ENCODE results near the gene ACSS1. TPM values are rescaled to one million over a fixed set of nuclear protein-coding genes. Genes with fewer than 3 reads are reported as not detected.
A peak's percentile ranks its signal among the peaks of the same experiment; 100 is the strongest.

The ACSS1 gene
- total RNA-seq, 1 donor from 2014 or later: 0.72 TPM

DNA sequence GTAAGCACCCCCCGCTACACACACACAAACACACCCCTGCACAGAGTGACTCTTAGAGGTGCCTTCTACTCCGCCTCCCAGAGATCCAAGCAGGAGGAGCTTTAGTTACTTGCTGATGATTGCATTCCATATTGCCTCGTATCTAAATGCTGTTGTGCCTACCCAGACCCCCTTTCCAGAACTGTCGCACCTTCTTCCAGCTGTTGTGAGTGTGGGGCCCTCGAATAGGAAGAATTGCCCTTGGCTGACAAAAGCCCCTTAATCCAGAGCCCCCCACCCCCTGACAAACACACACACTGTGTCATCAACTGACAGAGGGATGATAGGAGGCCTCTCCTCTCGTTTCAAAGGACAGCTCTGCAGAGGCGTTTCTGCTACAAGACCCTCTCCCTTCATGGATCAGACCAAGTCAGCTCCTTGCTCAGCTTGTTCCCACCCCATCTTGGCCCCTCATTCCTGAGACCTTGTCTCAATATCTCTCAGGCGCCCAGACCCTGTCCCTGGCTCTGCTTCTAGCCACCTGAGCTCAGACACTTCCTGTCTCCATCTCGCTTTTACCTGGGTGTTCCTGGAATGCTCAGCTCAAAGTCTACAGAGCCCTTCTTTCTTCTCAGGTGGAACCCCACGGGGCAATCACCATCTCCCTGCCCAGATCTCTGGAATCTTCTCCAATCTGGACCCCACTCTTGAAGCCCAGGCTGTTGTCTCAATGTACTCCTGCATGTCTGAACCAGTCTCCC is 28.0 kb upstream of the ACSS1 start:
- no peak for DNase-seq (ENCODE audit: low spot score, unreplicated experiment)
- no peaks in the 10 kb centered on the region for H3K9me3 Mint-ChIP-seq (ENCODE audit: low read depth)
- H3K4me1 Mint-ChIP-seq (ENCODE audit: low read depth): no peaks in the 10 kb centered on the region
- no peak overlapping the region for H3K27ac Mint-ChIP-seq
- TF ChIP-seq, protein P1, sequence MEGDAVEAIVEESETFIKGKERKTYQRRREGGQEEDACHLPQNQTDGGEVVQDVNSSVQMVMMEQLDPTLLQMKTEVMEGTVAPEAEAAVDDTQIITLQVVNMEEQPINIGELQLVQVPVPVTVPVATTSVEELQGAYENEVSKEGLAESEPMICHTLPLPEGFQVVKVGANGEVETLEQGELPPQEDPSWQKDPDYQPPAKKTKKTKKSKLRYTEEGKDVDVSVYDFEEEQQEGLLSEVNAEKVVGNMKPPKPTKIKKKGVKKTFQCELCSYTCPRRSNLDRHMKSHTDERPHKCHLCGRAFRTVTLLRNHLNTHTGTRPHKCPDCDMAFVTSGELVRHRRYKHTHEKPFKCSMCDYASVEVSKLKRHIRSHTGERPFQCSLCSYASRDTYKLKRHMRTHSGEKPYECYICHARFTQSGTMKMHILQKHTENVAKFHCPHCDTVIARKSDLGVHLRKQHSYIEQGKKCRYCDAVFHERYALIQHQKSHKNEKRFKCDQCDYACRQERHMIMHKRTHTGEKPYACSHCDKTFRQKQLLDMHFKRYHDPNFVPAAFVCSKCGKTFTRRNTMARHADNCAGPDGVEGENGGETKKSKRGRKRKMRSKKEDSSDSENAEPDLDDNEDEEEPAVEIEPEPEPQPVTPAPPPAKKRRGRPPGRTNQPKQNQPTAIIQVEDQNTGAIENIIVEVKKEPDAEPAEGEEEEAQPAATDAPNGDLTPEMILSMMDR (IDR thresholded peaks at IDR 0.05; ENCODE audit: unreplicated experiment): no peak
- no peaks in the 10 kb centered on the region for H3K36me3 Mint-ChIP-seq (ENCODE audit: insufficient read depth)
- H3K4me3 Mint-ChIP-seq (ENCODE audit: low read depth): no peak overlapping the region
- H3K27me3 Mint-ChIP-seq: peaks cover 85% of the 10 kb centered on the region

DNA sequence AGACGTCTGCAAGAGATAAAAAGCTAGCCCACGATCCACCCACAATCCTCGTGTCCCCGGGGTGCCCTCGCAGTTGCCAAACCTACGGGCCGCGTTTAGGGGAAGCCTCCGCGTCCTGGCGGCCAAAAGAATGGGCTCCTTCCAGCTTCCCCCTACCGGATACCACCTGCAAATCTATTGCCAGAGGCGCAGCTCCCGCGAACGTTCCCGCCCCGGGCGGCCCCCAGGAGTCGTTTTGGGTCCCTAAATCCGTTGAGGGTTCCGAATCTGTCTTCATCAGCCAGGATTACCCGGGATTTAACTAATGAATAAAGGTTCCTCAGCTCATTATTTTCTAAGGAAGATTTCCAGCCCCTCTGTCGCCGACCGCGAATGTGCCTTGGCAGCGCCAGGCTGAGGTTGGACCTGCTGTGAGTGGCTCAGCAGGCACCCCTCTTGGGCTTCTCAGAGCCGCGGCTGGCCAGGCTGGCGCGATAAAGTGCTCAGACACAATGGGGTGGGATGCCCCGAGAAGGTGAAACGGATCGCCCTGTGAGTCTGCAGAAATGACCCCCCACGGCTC is 26.8 kb upstream of the ACSS1 start:
- Mint-ChIP-seq H3K27ac (no peak overlapping the region), H3K4me3 (ENCODE audit: low read depth) (no peak overlapping the region), H3K27me3 (peaks cover 89% of the 10 kb centered on the region), H3K4me1 (ENCODE audit: low read depth) (no peaks in the 10 kb centered on the region), H3K9me3 (ENCODE audit: low read depth) (no peaks in the 10 kb centered on the region), H3K36me3 (ENCODE audit: insufficient read depth) (no peaks in the 10 kb centered on the region)
- TF ChIP-seq, protein P1 (IDR thresholded peaks at IDR 0.05; ENCODE audit: unreplicated experiment): no peak
- no peak for DNase-seq (ENCODE audit: low spot score, unreplicated experiment)

DNA sequence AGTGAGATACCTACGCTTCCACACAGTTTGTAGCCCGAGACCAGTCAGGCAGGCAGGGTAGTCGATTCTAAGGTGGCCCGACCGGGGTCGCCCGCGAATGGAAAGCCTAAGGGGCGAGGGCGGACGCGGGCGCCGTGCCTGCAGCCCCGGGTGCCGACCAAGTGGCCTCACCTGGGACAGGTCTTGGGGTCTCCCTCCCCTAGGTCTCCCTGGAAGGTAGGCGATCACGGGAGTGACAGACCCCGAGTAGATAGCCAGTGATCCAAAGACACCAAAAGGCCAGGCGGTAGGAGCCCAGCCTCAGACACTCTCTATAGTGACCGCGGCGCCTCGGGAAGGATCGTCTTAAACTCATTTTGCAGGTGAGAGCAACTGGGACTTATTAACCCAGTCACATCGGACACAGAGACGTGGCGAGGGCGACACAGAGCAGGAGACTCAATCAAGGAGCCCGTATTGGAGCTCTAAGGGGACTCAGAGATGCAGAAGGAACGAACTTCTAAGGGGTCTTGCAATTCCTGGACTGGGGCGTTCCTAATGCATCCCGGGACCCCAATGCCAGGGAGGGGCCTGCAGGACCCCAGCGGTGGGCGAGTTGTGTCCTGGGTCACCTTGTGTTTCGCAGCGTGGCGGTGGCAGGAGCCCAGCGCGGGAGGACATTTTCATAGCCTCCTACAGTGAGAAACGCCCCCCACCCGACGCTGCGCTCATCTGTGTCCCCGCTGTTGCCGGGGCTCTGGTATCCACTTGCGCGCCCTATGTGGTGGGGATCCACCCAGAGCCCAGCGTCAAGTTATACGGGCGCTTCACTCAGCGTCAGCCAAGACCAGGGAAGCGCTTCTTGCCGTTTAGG is 26.1 kb upstream of the ACSS1 start:
- Mint-ChIP-seq H3K27me3 (peaks cover 89% of the 10 kb centered on the region), H3K27ac (no peak overlapping the region), H3K4me3 (ENCODE audit: low read depth) (no peak overlapping the region), H3K9me3 (ENCODE audit: low read depth) (no peaks in the 10 kb centered on the region), H3K36me3 (ENCODE audit: insufficient read depth) (no peaks in the 10 kb centered on the region), H3K4me1 (ENCODE audit: low read depth) (no peaks in the 10 kb centered on the region)
- peak; percentile 37 for DNase-seq (ENCODE audit: low spot score, unreplicated experiment)
- TF ChIP-seq, protein P1 (IDR thresholded peaks at IDR 0.05; ENCODE audit: unreplicated experiment): peak; percentile 64

DNA sequence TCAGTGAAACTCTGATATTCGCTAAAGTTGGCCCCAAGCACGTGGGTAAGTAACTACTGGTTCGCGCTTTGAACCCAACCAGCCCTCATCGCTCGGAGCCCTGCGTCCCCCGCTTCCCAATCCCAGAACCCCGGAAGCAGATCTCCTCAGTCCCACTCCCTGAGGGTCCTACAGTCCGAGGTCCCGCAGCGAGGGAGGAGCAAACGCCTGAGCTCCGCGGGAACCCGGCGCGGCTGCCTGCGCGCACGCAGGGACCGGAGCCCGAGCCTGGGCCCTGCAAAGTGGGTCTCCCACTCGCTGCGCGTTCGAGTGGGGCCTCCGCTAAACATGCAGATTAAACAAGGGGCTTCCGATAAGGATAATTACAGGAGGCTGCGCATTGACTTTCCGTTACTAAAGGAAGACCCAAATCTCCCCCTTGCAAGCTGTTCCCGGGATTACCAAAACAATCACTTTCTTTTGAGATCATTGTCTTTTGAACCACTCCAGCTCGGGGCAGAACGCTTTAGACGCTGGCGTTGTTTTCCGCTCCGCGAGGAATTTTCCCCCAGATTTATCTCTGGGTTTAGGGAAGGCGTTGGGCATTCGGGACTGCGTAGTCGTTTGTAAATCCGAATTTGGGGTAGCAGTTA is 25.3 kb upstream of the ACSS1 start:
- H3K27me3 Mint-ChIP-seq: peaks cover 89% of the 10 kb centered on the region
- H3K36me3 Mint-ChIP-seq (ENCODE audit: insufficient read depth): no peaks in the 10 kb centered on the region
- no peak overlapping the region for H3K27ac Mint-ChIP-seq
- no peak for DNase-seq (ENCODE audit: low spot score, unreplicated experiment)
- TF ChIP-seq, protein P1 (IDR thresholded peaks at IDR 0.05; ENCODE audit: unreplicated experiment): no peak
- no peaks in the 10 kb centered on the region for H3K9me3 Mint-ChIP-seq (ENCODE audit: low read depth)
- no peaks in the 10 kb centered on the region for H3K4me1 Mint-ChIP-seq (ENCODE audit: low read depth)
- no peak overlapping the region for H3K4me3 Mint-ChIP-seq (ENCODE audit: low read depth)

GRCh38 chr20:25082498-25082873 is 24.5 kb upstream of the ACSS1 start:
- DNase-seq (ENCODE audit: low spot score, unreplicated experiment): no peak
- Mint-ChIP-seq H3K9me3 (ENCODE audit: low read depth) (no peaks in the 10 kb centered on the region), H3K4me3 (ENCODE audit: low read depth) (no peak overlapping the region), H3K27me3 (peaks cover 91% of the 10 kb centered on the region), H3K36me3 (ENCODE audit: insufficient read depth) (no peaks in the 10 kb centered on the region), H3K27ac (no peak overlapping the region), H3K4me1 (ENCODE audit: low read depth) (no peaks in the 10 kb centered on the region)
- TF ChIP-seq, protein P1 (IDR thresholded peaks at IDR 0.05; ENCODE audit: unreplicated experiment): no peak

Measured in progenitor cell of endocrine pancreas (in vitro differentiated cells).